ENCODE results near the gene EMX2. TPM values are rescaled to one million over a fixed set of nuclear protein-coding genes. Genes with fewer than 3 reads are reported as not detected.

The EMX2 gene
- total and polyA plus RNA-seq, 12 donors, result 0.11 to 0.72 (median 0.51) TPM; not detected in 7

GRCh38 chr10:117532451-117533107 lies 10.0 kb upstream of the EMX2 start:
- intact Hi-C loops (cut with DNase I), result loop anchor here in 1 of 2 donors (10.0 kb wide), 1 partner anchor 712 kb away; no protein-coding TSS in a partner anchor
- H3K27ac ChIP-seq, result no peak overlapping the region
- H3K27me3 ChIP-seq, result peaks cover 73% of the 10 kb centered on the region
- H3K9me3 ChIP-seq (replicated peaks in 1 of 3), result no peaks in the 10 kb centered on the region
- no peaks in the 10 kb centered on the region for H3K36me3 ChIP-seq (replicated peaks in 1 of 2)
- TF ChIP-seq CTCF (IDR thresholded peaks at IDR 0.05) (no peak), POLR2A (IDR thresholded peaks at IDR 0.05) (no peak)
- WGBS, 4 donors, result 10 to 17% (median 13%) methylated on average over 28 to 33 of the region's 33 CpGs
- peaks cover 0 to 14% of the 10 kb centered on the region in 2 donors for H3K4me1 ChIP-seq (replicated peaks in 1 of 2)
- DNase-seq, result no peak
- no peak overlapping the region for H3K4me3 ChIP-seq

- no peak overlapping the region for H3K4me3 ChIP-seq
- no peak overlapping the region for H3K27ac ChIP-seq
- H3K27me3 ChIP-seq, result peaks cover 84% of the 10 kb centered on the region
- no peaks in the 10 kb centered on the region for H3K9me3 ChIP-seq (replicated peaks in 1 of 3)
- H3K4me1 ChIP-seq (replicated peaks in 1 of 2), result peaks cover 0 to 16% of the 10 kb centered on the region in 2 donors
- H3K36me3 ChIP-seq (replicated peaks in 1 of 2), result no peaks in the 10 kb centered on the region
- intact Hi-C loops (cut with DNase I), result loop anchor here in 1 of 2 donors (10.0 kb wide), 1 partner anchor 711 kb away; no protein-coding TSS in a partner anchor
- TF ChIP-seq POLR2A (IDR thresholded peaks at IDR 0.05), result no peak
- TF ChIP-seq CTCF (IDR thresholded peaks at IDR 0.05), result no peak
- 9 to 16% (median 11%) methylated on average over 20 to 24 of the region's 24 CpGs for WGBS, 4 donors
- no peak for DNase-seq
Observed at GRCh38 chr10:117533507-117534281, 8.9 kb upstream of the EMX2 start.

GRCh38 chr10:117534321-117535297 lies 7.9 kb upstream of the EMX2 start:
- Histone ChIP-seq H3K9me3 (replicated peaks in 1 of 3) (no peaks in the 10 kb centered on the region), H3K27me3 (peaks cover 89% of the 10 kb centered on the region), H3K4me3 (peak overlapping the region in 1 of 4 donors; percentile 45), H3K27ac (no peak overlapping the region), H3K36me3 (replicated peaks in 1 of 2) (no peaks in the 10 kb centered on the region), H3K4me1 (replicated peaks in 1 of 2) (peaks cover 0 to 16% of the 10 kb centered on the region in 2 donors)
- intact Hi-C loops (cut with DNase I), result loop anchor here (5.0 to 10.0 kb wide), 2 partner anchors 708 to 710 kb away; no protein-coding TSS in a partner anchor
- TF ChIP-seq POLR2A (IDR thresholded peaks at IDR 0.05) (no peak), CTCF (IDR thresholded peaks at IDR 0.05) (no peak)
- WGBS, 4 donors, result 5 to 10% (median 8%) methylated on average over 26 to 76 of the region's 76 CpGs
- DNase-seq, result no peak

All from adrenal gland (tissue), 12 donors.